GM12878 (cell line): ENCODE measurements around the gene FKBP15.

ENCODE experiments used
- ATF2 ChIP-seq: IDR thresholded peaks from 2 replicates; pipeline ENCODE4 v1.6.1; 2012; ENCODE audit warnings: low read length, inconsistent platforms
- CTCF ChIP-seq, 3 experiments: IDR thresholded peaks in 2 of 3; conservative IDR thresholded peaks in 1 of 3; 2 replicates each; pipeline ENCODE4 v1.5.1; 2011; ENCODE audit warnings: low read depth in 3 of 3, low read length in 3 of 3, mild to moderate bottlenecking in 3 of 3, control low read depth in 2 of 3, moderate library complexity in 2 of 3, inconsistent platforms in 1 of 3, mixed read lengths in 1 of 3; ENCODE audit not compliant: control insufficient read depth in 2 of 3, insufficient read depth in 1 of 3; ENCODE audit errors: extremely low read depth in 1 of 3
- EGR1 ChIP-seq, 2 experiments: IDR thresholded peaks; 1 replicate in 1 of 2; 2 replicates in 1 of 2; pipeline ENCODE4 v1.6.1; 2011 to 2012; ENCODE audit warnings: low read depth in 2 of 2, low read length in 2 of 2, borderline replicate concordance in 1 of 2, mild to moderate bottlenecking in 1 of 2, moderate library complexity in 1 of 2
- EP300 ChIP-seq, 2 experiments: fragments of 150-350 bp in 1 of 2; IDR thresholded peaks; 2 replicates each; pipeline ENCODE4 v1.6.1; 2011 to 2012; ENCODE audit warnings: low read depth in 2 of 2, low read length in 2 of 2, borderline replicate concordance in 1 of 2, improper control_type of control experiment in 1 of 2, inconsistent platforms in 1 of 2; ENCODE audit not compliant: control insufficient read depth in 1 of 2
- MAX ChIP-seq: IDR thresholded peaks from 2 replicates; pipeline ENCODE4 v1.6.1; 2012; ENCODE audit warnings: low read depth, low read length, improper control_type of control experiment
- POLR2A ChIP-seq: IDR thresholded peaks from 2 replicates; pipeline ENCODE4 v1.6.1; 2011; ENCODE audit warnings: low read depth, mild to moderate bottlenecking, low read length
- SPI1 ChIP-seq: IDR thresholded peaks from 2 replicates; pipeline ENCODE4 v1.6.1; 2011; ENCODE audit warnings: low read depth, mild to moderate bottlenecking, low read length, moderate library complexity, borderline replicate concordance; ENCODE audit not compliant: insufficient read depth
- TAF1 ChIP-seq: IDR thresholded peaks from 2 replicates; pipeline ENCODE4 v1.6.1; 2011; ENCODE audit warnings: mild to moderate bottlenecking, low read depth, low read length, borderline replicate concordance
- ZNF217 ChIP-seq: fragments of 450-650 bp; IDR thresholded peaks from 2 replicates; pipeline ENCODE4 v1.6.1; 2017; ENCODE audit warnings: antibody characterized with exemption, mild to moderate bottlenecking

- TF ChIP-seq CTCF (IDR thresholded peaks at IDR 0.05 in 2 of 3, conservative IDR thresholded peaks at IDR 0.05 in 1 of 3; ENCODE audit: control insufficient read depth in 2 of 3, extremely low read depth in 1 of 3, insufficient read depth in 1 of 3, low read depth in 3 of 3, low read length in 3 of 3) = no peak
- no peak for TF ChIP-seq EGR1 (IDR thresholded peaks at IDR 0.05; ENCODE audit: borderline replicate concordance in 1 of 2, low read depth in 2 of 2, low read length in 2 of 2)
- no peak for TF ChIP-seq MAX
- no peak for TF ChIP-seq ATF2
- TF ChIP-seq TAF1 = no peak
- no peak for TF ChIP-seq SPI1
- no peak for TF ChIP-seq POLR2A
- no peak for TF ChIP-seq ZNF217
- no peak for TF ChIP-seq EP300 (IDR thresholded peaks at IDR 0.05; ENCODE audit: borderline replicate concordance in 1 of 2, control insufficient read depth in 1 of 2, low read depth in 2 of 2, low read length in 2 of 2)
Observed at GRCh38 chr9:113261917-113262671, 41.0 kb upstream of the FKBP15 start.
